ENCODE data around the gene DAPL1. TPM values are rescaled to one million over a fixed set of nuclear protein-coding genes. Genes with fewer than 3 reads are reported as not detected.

Gene DAPL1
- total RNA-seq, 3 donors from 2014 or later (not counting 1 experiment from before 2014, with no cell fraction given): not detected

DNA sequence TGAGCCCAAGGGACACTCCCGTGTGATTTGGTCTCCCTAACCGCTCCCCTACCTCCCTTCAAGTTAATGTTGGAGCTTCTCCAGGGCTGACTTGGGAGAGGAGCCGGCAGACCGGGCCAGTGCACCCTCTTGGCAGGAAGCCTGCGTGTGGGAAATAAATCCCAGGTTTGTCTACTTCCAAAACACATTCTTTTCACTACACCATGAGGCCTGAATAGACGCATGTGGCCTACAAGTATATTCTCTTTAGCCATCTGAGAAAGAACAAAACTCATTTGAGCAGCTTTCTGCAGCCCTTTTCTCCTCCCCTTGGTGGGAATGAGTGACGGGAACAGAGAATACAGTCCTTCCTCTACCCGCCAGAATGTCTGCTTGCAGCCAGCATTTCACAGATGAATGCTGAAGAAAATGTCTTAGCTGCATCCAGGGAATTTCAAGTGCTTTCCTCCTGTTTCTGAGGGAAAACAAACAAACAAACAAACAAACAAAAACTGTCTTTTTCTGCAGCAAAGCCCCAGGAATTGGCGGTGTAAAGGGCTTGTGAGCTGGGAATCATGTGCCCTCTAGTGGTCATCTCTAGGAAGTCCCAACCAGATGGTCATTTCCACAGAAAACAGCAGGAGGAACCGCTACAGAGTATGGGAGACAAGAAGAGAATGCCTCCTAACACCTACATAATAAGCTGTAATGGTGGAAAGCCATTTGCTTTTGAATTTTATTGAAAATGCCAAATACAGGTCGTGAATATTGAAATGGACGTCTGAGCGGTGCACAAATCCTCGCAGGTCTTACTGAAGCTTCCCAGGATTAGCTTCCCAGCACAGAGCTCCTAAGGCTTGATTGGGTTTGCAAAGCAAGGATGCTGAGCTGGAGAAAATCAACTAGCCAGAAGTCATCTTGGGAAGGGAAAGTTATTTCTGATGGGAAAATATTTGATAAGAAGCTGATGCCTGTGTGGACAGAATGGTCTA, 41.2 kb upstream of the DAPL1 start:
- 73% methylated on average over 13 of the region's 14 CpGs for WGBS (ENCODE audit: insufficient coverage)
- Histone ChIP-seq H3K4me3 (ENCODE audit: low read length) (no peak overlapping the region), H3K4me1 (ENCODE audit: control insufficient read depth, insufficient read depth, low read length) (no peaks in the 10 kb centered on the region), H3K9me3 (ENCODE audit: control insufficient read depth, insufficient read depth, low read length) (no peaks in the 10 kb centered on the region), H3K36me3 (ENCODE audit: control insufficient read depth, insufficient read depth, low read length) (no peaks in the 10 kb centered on the region), H3K27me3 (ENCODE audit: control insufficient read depth, insufficient read depth, low read length) (no peaks in the 10 kb centered on the region), H3K27ac (ENCODE audit: low read length) (no peak overlapping the region)
- peak in 1 of 2 donors; percentile 67 for DNase-seq
- peaks cover 8 to 16% of the 10 kb centered on the region in 2 donors for H3K27me3 Mint-ChIP-seq (ENCODE audit: low read depth in 2 of 2)
- no peak overlapping the region for H3K27ac Mint-ChIP-seq
- intact Hi-C loops (cut with micrococcal nuclease): loop anchor here (1.0 to 2.0 kb wide), 3 partner anchors 730 to 1451 kb away; no protein-coding TSS in a partner anchor
- H3K9me3 Mint-ChIP-seq: no peaks in the 10 kb centered on the region
- no peak overlapping the region for H3K4me3 Mint-ChIP-seq
- H3K4me1 Mint-ChIP-seq: no peaks in the 10 kb centered on the region
- peak; percentile 64 to 84 (median 76) for ATAC-seq
- TF ChIP-seq, protein P1, sequence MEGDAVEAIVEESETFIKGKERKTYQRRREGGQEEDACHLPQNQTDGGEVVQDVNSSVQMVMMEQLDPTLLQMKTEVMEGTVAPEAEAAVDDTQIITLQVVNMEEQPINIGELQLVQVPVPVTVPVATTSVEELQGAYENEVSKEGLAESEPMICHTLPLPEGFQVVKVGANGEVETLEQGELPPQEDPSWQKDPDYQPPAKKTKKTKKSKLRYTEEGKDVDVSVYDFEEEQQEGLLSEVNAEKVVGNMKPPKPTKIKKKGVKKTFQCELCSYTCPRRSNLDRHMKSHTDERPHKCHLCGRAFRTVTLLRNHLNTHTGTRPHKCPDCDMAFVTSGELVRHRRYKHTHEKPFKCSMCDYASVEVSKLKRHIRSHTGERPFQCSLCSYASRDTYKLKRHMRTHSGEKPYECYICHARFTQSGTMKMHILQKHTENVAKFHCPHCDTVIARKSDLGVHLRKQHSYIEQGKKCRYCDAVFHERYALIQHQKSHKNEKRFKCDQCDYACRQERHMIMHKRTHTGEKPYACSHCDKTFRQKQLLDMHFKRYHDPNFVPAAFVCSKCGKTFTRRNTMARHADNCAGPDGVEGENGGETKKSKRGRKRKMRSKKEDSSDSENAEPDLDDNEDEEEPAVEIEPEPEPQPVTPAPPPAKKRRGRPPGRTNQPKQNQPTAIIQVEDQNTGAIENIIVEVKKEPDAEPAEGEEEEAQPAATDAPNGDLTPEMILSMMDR (IDR thresholded peaks at IDR 0.05): peak; percentile 92
- no peaks in the 10 kb centered on the region for H3K36me3 Mint-ChIP-seq

DNA sequence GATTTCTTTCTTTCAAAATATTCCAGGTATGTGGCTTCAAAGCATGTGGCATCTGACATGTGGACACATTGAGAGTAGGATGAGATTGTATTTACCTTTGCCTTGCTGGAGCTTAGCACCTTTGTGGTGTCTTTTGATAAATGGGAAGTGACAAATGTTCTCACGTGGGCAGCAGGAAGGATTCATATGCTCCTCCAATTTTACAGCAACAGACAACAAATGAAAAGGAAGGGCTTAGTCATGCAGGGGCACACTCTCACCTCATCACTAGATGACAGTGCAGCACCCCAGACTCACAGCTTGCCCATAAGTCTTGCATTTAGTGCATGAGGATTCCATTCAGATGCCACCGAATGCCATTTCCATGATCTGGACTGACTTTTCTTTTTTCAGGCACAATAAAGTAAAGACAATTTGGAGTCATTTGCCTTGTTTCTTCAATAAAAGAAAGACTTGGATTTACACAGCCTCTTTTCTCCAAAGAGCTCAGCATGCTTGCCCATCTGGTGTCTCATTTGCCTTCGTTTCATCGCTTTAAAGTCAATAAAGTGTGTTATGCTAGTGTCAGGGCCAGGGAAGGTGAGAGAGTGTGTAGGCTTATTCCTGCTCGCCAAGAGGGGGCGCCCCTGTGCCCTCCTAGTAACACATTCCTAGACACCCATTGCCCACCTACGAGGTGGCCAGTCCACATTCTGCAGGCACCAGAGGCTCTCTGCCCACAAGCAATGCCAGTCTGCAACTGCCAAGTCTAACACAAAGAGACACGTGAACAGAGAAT, 39.6 kb upstream of the DAPL1 start:
- Histone ChIP-seq H3K27ac (ENCODE audit: low read length) (no peak overlapping the region), H3K4me3 (ENCODE audit: low read length) (no peak overlapping the region), H3K27me3 (ENCODE audit: control insufficient read depth, insufficient read depth, low read length) (no peaks in the 10 kb centered on the region), H3K9me3 (ENCODE audit: control insufficient read depth, insufficient read depth, low read length) (no peaks in the 10 kb centered on the region), H3K36me3 (ENCODE audit: control insufficient read depth, insufficient read depth, low read length) (no peaks in the 10 kb centered on the region), H3K4me1 (ENCODE audit: control insufficient read depth, insufficient read depth, low read length) (no peaks in the 10 kb centered on the region)
- WGBS (ENCODE audit: insufficient coverage): 76% methylated on average over 6 of the region's 8 CpGs
- H3K36me3 Mint-ChIP-seq: no peaks in the 10 kb centered on the region
- TF ChIP-seq, protein P1 (IDR thresholded peaks at IDR 0.05): no peak
- intact Hi-C loops (cut with micrococcal nuclease): loop anchor here (2.0 kb wide), 1 partner anchor 1453 kb away; no protein-coding TSS in a partner anchor
- no peak for DNase-seq
- ATAC-seq: no peak
- H3K4me3 Mint-ChIP-seq: no peak overlapping the region
- peaks cover 5 to 11% of the 10 kb centered on the region in 2 donors for H3K27me3 Mint-ChIP-seq (ENCODE audit: low read depth in 2 of 2)
- H3K9me3 Mint-ChIP-seq: no peaks in the 10 kb centered on the region
- no peak overlapping the region for H3K27ac Mint-ChIP-seq
- H3K4me1 Mint-ChIP-seq: no peaks in the 10 kb centered on the region

DNA sequence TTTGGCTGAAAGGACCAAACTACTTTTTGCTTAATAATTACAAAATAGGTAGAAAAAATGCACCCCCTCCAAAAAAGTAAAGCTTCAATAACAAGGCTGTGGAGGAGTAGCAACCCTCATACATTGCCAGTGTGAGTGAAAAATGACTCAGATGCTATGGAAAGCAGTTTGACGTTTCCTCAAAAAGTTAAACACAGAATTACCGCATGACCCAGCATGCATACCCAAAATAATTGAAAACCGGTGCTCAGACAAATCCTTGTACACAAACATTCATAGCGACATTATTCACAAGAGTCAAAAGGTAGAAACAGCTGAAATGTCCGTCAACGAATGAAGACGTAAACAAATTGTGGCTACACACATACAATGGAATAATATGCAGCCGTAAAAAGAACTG, 38.8 kb upstream of the DAPL1 start:
- peaks cover 5 to 11% of the 10 kb centered on the region in 2 donors for H3K27me3 Mint-ChIP-seq (ENCODE audit: low read depth in 2 of 2)
- 98% methylated on average over 8 of the region's 8 CpGs for WGBS (ENCODE audit: insufficient coverage)
- Histone ChIP-seq H3K27me3 (ENCODE audit: control insufficient read depth, insufficient read depth, low read length) (no peaks in the 10 kb centered on the region), H3K27ac (ENCODE audit: low read length) (no peak overlapping the region), H3K4me1 (ENCODE audit: control insufficient read depth, insufficient read depth, low read length) (no peaks in the 10 kb centered on the region), H3K36me3 (ENCODE audit: control insufficient read depth, insufficient read depth, low read length) (no peaks in the 10 kb centered on the region), H3K4me3 (ENCODE audit: low read length) (no peak overlapping the region), H3K9me3 (ENCODE audit: control insufficient read depth, insufficient read depth, low read length) (no peaks in the 10 kb centered on the region)
- no peak overlapping the region for H3K27ac Mint-ChIP-seq
- TF ChIP-seq, protein P1 (IDR thresholded peaks at IDR 0.05): no peak
- H3K4me1 Mint-ChIP-seq: no peaks in the 10 kb centered on the region
- no peaks in the 10 kb centered on the region for H3K9me3 Mint-ChIP-seq
- no peak for DNase-seq
- ATAC-seq: no peak
- H3K36me3 Mint-ChIP-seq: no peaks in the 10 kb centered on the region
- H3K4me3 Mint-ChIP-seq: no peak overlapping the region
- intact Hi-C loops (cut with micrococcal nuclease): no loop called here
